ENCODE measurements around the gene PRDM1.

The PRDM1 gene

GRCh38 chr6:106125925-106126435 lies 39.8 kb downstream of the PRDM1 start:
- no peaks in the 10 kb centered on the region for H3K4me1 ChIP-seq (ENCODE audit: control insufficient read depth, insufficient read depth, low read length)
- no peak overlapping the region for H3K27ac ChIP-seq (ENCODE audit: low read depth, low read length)
- H3K27me3 ChIP-seq (ENCODE audit: control insufficient read depth, insufficient read depth, low read length): no peaks in the 10 kb centered on the region
- no peak overlapping the region for H3K9ac ChIP-seq (ENCODE audit: low read length)
- H3K4me3 ChIP-seq (ENCODE audit: low read depth, low read length): no peak overlapping the region
- no peaks in the 10 kb centered on the region for H3K9me3 ChIP-seq (ENCODE audit: control insufficient read depth, insufficient read depth, low read depth, low read length)
- H3K36me3 ChIP-seq (ENCODE audit: control insufficient read depth, insufficient read depth, low read length): no peaks in the 10 kb centered on the region

GRCh38 chr6:106126482-106126881 lies 40.3 kb downstream of the PRDM1 start:
- Histone ChIP-seq H3K27ac (ENCODE audit: low read depth, low read length) (no peak overlapping the region), H3K36me3 (ENCODE audit: control insufficient read depth, insufficient read depth, low read length) (no peaks in the 10 kb centered on the region), H3K9ac (ENCODE audit: low read length) (no peak overlapping the region), H3K27me3 (ENCODE audit: control insufficient read depth, insufficient read depth, low read length) (no peaks in the 10 kb centered on the region), H3K9me3 (ENCODE audit: control insufficient read depth, insufficient read depth, low read depth, low read length) (no peaks in the 10 kb centered on the region), H3K4me3 (ENCODE audit: low read depth, low read length) (no peak overlapping the region), H3K4me1 (ENCODE audit: control insufficient read depth, insufficient read depth, low read length) (no peaks in the 10 kb centered on the region)

DNA sequence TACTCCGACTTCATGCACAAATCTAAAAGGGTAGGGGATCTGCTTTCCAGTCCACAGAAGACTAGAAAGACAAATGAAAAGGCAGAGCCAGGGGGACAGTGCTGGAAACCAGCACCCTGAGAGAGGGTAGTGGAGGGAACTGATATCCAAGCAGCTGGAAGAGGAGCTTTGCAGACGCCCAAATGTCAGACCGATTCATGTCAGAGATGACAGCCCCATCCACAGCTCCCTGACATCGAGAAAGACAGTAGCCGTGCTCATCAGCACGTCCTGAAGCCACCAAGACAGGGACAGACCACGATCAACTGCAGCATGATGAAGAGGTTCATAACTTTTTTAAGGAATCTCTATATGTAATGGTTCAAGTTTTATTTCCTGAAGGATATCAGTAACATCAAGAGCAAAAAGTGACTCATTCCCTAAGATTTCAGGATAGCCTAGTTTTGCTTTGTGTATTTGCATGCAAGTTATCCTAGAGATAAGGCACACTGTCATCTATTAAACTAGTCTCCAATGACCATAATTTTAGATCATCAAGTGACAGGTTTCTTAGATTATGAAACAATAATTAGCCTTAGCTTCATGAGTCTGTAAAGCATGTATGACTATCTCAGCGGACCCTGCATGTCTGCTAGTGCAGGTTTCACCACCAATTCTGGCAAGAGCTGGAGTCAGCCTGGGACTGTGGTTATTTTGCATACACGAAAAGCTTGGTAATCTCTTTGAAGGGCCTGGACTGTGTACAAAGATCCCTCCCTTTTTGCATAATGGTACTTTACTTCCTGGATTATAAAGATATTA lies 43.0 kb downstream of the PRDM1 start:
- Histone ChIP-seq H3K27me3 (ENCODE audit: control insufficient read depth, insufficient read depth, low read length) (no peaks in the 10 kb centered on the region), H3K9me3 (ENCODE audit: control insufficient read depth, insufficient read depth, low read depth, low read length) (no peaks in the 10 kb centered on the region), H3K9ac (ENCODE audit: low read length) (no peak overlapping the region), H3K27ac (ENCODE audit: low read depth, low read length) (no peak overlapping the region), H3K4me3 (ENCODE audit: low read depth, low read length) (no peak overlapping the region), H3K4me1 (ENCODE audit: control insufficient read depth, insufficient read depth, low read length) (no peaks in the 10 kb centered on the region), H3K36me3 (ENCODE audit: control insufficient read depth, insufficient read depth, low read length) (no peaks in the 10 kb centered on the region)

- Histone ChIP-seq H3K9me3 (ENCODE audit: control insufficient read depth, insufficient read depth, low read depth, low read length) (no peaks in the 10 kb centered on the region), H3K27ac (ENCODE audit: low read depth, low read length) (no peak overlapping the region), H3K4me1 (ENCODE audit: control insufficient read depth, insufficient read depth, low read length) (peaks cover 7% of the 10 kb centered on the region; the same call in 1 of the 2 replicates), H3K4me3 (ENCODE audit: low read depth, low read length) (no peak overlapping the region), H3K27me3 (ENCODE audit: control insufficient read depth, insufficient read depth, low read length) (no peaks in the 10 kb centered on the region), H3K36me3 (ENCODE audit: control insufficient read depth, insufficient read depth, low read length) (no peaks in the 10 kb centered on the region), H3K9ac (ENCODE audit: low read length) (no peak overlapping the region)
Measured at GRCh38 chr6:106132153-106132698, 46.1 kb downstream of the PRDM1 start.

- Histone ChIP-seq H3K4me1 (ENCODE audit: control insufficient read depth, insufficient read depth, low read length) (peaks cover 7% of the 10 kb centered on the region; the same call in 1 of the 2 replicates), H3K27ac (ENCODE audit: low read depth, low read length) (no peak overlapping the region), H3K9me3 (ENCODE audit: control insufficient read depth, insufficient read depth, low read depth, low read length) (no peaks in the 10 kb centered on the region), H3K36me3 (ENCODE audit: control insufficient read depth, insufficient read depth, low read length) (no peaks in the 10 kb centered on the region), H3K9ac (ENCODE audit: low read length) (no peak overlapping the region), H3K27me3 (ENCODE audit: control insufficient read depth, insufficient read depth, low read length) (no peaks in the 10 kb centered on the region), H3K4me3 (ENCODE audit: low read depth, low read length) (no peak overlapping the region)
Measured at GRCh38 chr6:106133040-106133439, 46.9 kb downstream of the PRDM1 start.

DNA sequence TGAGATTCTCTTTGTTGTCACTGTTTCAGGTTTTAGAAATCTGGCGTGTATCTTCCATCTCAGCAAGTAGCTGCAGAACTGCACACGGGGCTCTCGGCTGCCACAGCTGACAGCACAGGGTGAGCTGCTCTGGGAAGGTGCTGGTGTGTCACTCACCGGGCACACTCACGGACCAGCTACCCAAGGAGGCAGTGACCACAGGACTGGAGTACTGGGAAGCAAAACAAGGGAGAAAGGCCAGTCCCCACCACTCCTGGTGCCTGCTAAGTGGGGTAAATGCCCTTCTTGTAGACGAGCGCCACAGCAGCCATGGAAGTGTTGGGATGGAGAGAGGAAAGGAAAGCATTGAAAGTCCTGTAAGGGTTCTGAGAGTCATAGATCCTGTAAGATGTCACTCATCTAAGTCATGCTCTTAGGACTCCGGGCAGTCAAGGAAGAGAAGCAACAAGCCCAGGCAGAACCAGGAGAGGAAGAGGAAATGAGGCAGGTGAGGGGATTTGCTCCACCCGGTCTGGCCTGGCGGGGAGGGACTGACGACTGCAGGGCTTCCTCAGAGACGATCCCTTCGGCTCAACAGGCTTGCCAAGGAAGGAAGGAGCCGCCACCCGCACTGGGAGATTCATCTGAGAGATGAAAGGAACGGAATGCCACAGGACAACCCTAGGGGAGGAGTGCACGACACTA lies 48.1 kb downstream of the PRDM1 start:
- Histone ChIP-seq H3K4me1 (ENCODE audit: control insufficient read depth, insufficient read depth, low read length) (peaks cover 7% of the 10 kb centered on the region; the same call in 1 of the 2 replicates), H3K27ac (ENCODE audit: low read depth, low read length) (no peak overlapping the region), H3K4me3 (ENCODE audit: low read depth, low read length) (no peak overlapping the region), H3K9me3 (ENCODE audit: control insufficient read depth, insufficient read depth, low read depth, low read length) (no peaks in the 10 kb centered on the region), H3K9ac (ENCODE audit: low read length) (no peak overlapping the region), H3K27me3 (ENCODE audit: control insufficient read depth, insufficient read depth, low read length) (no peaks in the 10 kb centered on the region), H3K36me3 (ENCODE audit: control insufficient read depth, insufficient read depth, low read length) (no peaks in the 10 kb centered on the region)

- Histone ChIP-seq H3K4me3 (ENCODE audit: low read depth, low read length) (no peak overlapping the region), H3K27me3 (ENCODE audit: control insufficient read depth, insufficient read depth, low read length) (no peaks in the 10 kb centered on the region), H3K4me1 (ENCODE audit: control insufficient read depth, insufficient read depth, low read length) (peaks cover 7% of the 10 kb centered on the region; the same call in 1 of the 2 replicates), H3K9ac (ENCODE audit: low read length) (no peak overlapping the region), H3K36me3 (ENCODE audit: control insufficient read depth, insufficient read depth, low read length) (no peaks in the 10 kb centered on the region), H3K27ac (ENCODE audit: low read depth, low read length) (no peak overlapping the region), H3K9me3 (ENCODE audit: control insufficient read depth, insufficient read depth, low read depth, low read length) (no peaks in the 10 kb centered on the region)
Measured at GRCh38 chr6:106134906-106135634, 48.9 kb downstream of the PRDM1 start.

DNA sequence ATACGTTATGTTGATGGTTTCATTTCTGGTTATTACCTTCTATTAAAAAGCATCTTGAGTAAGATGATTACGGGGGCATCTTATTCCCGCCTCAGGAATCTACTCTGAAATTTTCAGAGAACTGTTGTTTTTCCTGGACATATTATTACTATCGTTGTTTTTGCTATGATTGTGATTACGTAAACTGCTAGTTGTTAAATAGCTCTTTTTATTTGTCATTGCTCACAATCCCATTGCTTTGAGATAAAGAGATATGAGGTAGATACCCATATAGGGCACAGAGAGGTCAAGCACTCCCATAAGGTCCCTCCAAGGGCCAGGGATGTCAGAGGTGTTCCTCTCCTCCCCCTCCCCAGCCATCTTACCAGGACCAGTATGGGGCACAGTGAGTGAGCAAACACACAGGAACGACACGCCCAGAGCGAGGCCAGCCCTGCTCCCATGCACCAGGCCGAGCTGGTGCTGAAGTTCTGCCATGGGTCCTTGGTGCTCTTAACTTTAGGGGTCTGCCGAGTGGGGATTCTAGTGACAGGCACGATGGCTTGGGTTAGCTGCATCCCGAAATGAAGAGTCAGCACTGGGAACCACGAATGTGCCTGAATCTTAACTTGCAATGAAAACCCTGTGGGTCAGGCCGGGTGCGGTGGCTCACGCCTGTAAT lies 49.9 kb downstream of the PRDM1 start:
- Histone ChIP-seq H3K4me3 (ENCODE audit: low read depth, low read length) (no peak overlapping the region), H3K4me1 (ENCODE audit: control insufficient read depth, insufficient read depth, low read length) (peaks cover 7% of the 10 kb centered on the region; the same call in 1 of the 2 replicates), H3K36me3 (ENCODE audit: control insufficient read depth, insufficient read depth, low read length) (no peaks in the 10 kb centered on the region), H3K9ac (ENCODE audit: low read length) (no peak overlapping the region), H3K27me3 (ENCODE audit: control insufficient read depth, insufficient read depth, low read length) (no peaks in the 10 kb centered on the region), H3K9me3 (ENCODE audit: control insufficient read depth, insufficient read depth, low read depth, low read length) (no peaks in the 10 kb centered on the region), H3K27ac (ENCODE audit: low read depth, low read length) (no peak overlapping the region)

- H3K9ac ChIP-seq (ENCODE audit: low read length): no peak overlapping the region
- no peak overlapping the region for H3K4me3 ChIP-seq (ENCODE audit: low read depth, low read length)
- H3K27ac ChIP-seq (ENCODE audit: low read depth, low read length): no peak overlapping the region
- H3K4me1 ChIP-seq (ENCODE audit: control insufficient read depth, insufficient read depth, low read length): peaks cover 9% of the 10 kb centered on the region; the same call in 1 of the 2 replicates
- H3K27me3 ChIP-seq (ENCODE audit: control insufficient read depth, insufficient read depth, low read length): no peaks in the 10 kb centered on the region
- H3K9me3 ChIP-seq (ENCODE audit: control insufficient read depth, insufficient read depth, low read depth, low read length): no peaks in the 10 kb centered on the region
- no peaks in the 10 kb centered on the region for H3K36me3 ChIP-seq (ENCODE audit: control insufficient read depth, insufficient read depth, low read length)
Measured at GRCh38 chr6:106136845-106137244, 50.7 kb downstream of the PRDM1 start.

DNA sequence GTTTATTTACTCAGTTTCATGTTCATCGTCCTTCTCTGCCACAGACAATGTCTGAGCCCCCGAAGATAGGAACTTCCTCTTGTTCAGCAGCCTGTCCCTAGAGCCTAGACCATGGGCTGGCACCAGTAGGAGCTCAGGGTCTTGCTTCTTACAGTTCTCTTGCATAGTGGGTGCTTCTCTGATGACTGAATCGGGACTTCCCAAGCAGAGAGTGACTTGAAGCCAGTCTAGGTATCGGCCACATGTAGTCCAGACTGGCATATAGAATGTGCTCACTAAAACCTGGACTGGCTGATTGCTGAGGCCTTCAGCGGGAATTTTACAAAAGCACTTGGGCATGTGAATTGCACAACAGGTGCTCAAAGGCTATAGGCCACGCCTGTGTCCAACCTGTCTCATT lies 52.0 kb downstream of the PRDM1 start:
- H3K36me3 ChIP-seq (ENCODE audit: control insufficient read depth, insufficient read depth, low read length): no peaks in the 10 kb centered on the region
- no peak overlapping the region for H3K4me3 ChIP-seq (ENCODE audit: low read depth, low read length)
- H3K27me3 ChIP-seq (ENCODE audit: control insufficient read depth, insufficient read depth, low read length): no peaks in the 10 kb centered on the region
- no peaks in the 10 kb centered on the region for H3K9me3 ChIP-seq (ENCODE audit: control insufficient read depth, insufficient read depth, low read depth, low read length)
- no peak overlapping the region for H3K27ac ChIP-seq (ENCODE audit: low read depth, low read length)
- H3K9ac ChIP-seq (ENCODE audit: low read length): no peak overlapping the region
- H3K4me1 ChIP-seq (ENCODE audit: control insufficient read depth, insufficient read depth, low read length): peaks cover 14% of the 10 kb centered on the region; the same call in 1 of the 2 replicates

Measured in HUES6 (cell line).